HepG2 (cell line): Measurements from ENCODE around the gene CSNK1D. TPM values are rescaled to one million over a fixed set of nuclear protein-coding genes. Genes with fewer than 3 reads are reported as not detected.

Experiments
- BCL6 ChIP-seq: IDR thresholded peaks from 2 replicates; pipeline ENCODE4 v1.6.1; 2016; ENCODE audit warnings: missing genetic modification reagents, missing compliant biosample characterization
- CREB1 ChIP-seq, 2 experiments: fragments of 450-650 bp in 1 of 2; IDR thresholded peaks; 2 replicates each; pipeline ENCODE4 v1.6.1; 2016 to 2017; ENCODE audit warnings: control low read depth in 1 of 2, mild to moderate bottlenecking in 1 of 2, missing compliant biosample characterization in 1 of 2, missing genetic modification characterization in 1 of 2
- EEA1 ChIP-seq: sonication (generic); formaldehyde crosslinking; IDR thresholded peaks from 2 replicates; pipeline ENCODE4 v1.5.1; 2020; ENCODE audit warnings: mild to moderate bottlenecking, missing genetic modification reagents, borderline replicate concordance
- ERF ChIP-seq: IDR thresholded peaks from 2 replicates; pipeline ENCODE4 v1.6.1; 2018; ENCODE audit warnings: missing biosample characterization, missing genetic modification reagents
- HDAC2 ChIP-seq: sonication (generic); formaldehyde crosslinking; IDR thresholded peaks from 2 replicates; pipeline ENCODE4 v1.4.0; 2020; ENCODE audit warnings: missing genetic modification reagents
- HNF4A ChIP-seq: sonication (generic); formaldehyde crosslinking; IDR thresholded peaks from 2 replicates; pipeline ENCODE4 v1.4.0; 2020; ENCODE audit warnings: missing genetic modification reagents
- KDM2A ChIP-seq: sonication (generic); formaldehyde crosslinking; IDR thresholded peaks from 2 replicates; pipeline ENCODE4 v1.4.0; 2020; ENCODE audit warnings: low read depth, missing genetic modification reagents, borderline replicate concordance
- KLF16 ChIP-seq, 2 experiments: sonication (generic) in 1 of 2; formaldehyde crosslinking in 1 of 2; IDR thresholded peaks; 2 replicates each; pipeline versions ENCODE4 v1.6.1 to v1.8.0; 2016 to 2023; ENCODE audit warnings: missing genetic modification reagents in 2 of 2, missing compliant biosample characterization in 1 of 2
- MTF1 ChIP-seq: sonication (generic); formaldehyde crosslinking; IDR thresholded peaks from 2 replicates; pipeline ENCODE4 v1.5.0; 2020; ENCODE audit warnings: missing genetic modification reagents
- NCOA2 ChIP-seq: sonication (generic); formaldehyde crosslinking; IDR thresholded peaks from 2 replicates; pipeline ENCODE4 v1.8.0; 2022; ENCODE audit warnings: inconsistent platforms
- NFYB ChIP-seq: sonication (generic); formaldehyde crosslinking; IDR thresholded peaks from 2 replicates; pipeline ENCODE4 v1.4.0; 2020; ENCODE audit warnings: missing genetic modification reagents
- TGIF2 ChIP-seq: IDR thresholded peaks from 2 replicates; pipeline ENCODE4 v1.6.1; 2016; ENCODE audit warnings: control low read depth, missing compliant biosample characterization
- YEATS2 ChIP-seq: sonication (generic); formaldehyde crosslinking; IDR thresholded peaks from 2 replicates; pipeline ENCODE4 v1.4.0; 2020; ENCODE audit warnings: missing genetic modification reagents, borderline replicate concordance
- ZBTB38 ChIP-seq: sonication (generic); formaldehyde crosslinking; IDR thresholded peaks from 2 replicates; pipeline ENCODE4 v1.5.1; 2020; ENCODE audit warnings: mild to moderate bottlenecking, missing genetic modification reagents
- ZNF225 ChIP-seq: sonication (generic); formaldehyde crosslinking; IDR thresholded peaks from 2 replicates; pipeline ENCODE4 v1.4.0; 2020; ENCODE audit warnings: mild to moderate bottlenecking, missing genetic modification reagents
- ZNF382 ChIP-seq: sonication (generic); formaldehyde crosslinking; IDR thresholded peaks from 2 replicates; pipeline ENCODE4 v1.5.0; 2020; ENCODE audit warnings: missing genetic modification reagents, mild to moderate bottlenecking, borderline replicate concordance
- ZNF704 ChIP-seq: sonication (generic); formaldehyde crosslinking; IDR thresholded peaks from 2 replicates; pipeline ENCODE4 v1.8.1; 2023; ENCODE audit warnings: mild to moderate bottlenecking, inconsistent platforms, moderate library complexity, missing genetic modification reagents, borderline replicate concordance
- ZNF746 ChIP-seq: sonication (generic); formaldehyde crosslinking; IDR thresholded peaks from 2 replicates; pipeline ENCODE4 v1.8.0; 2022; ENCODE audit warnings: mild to moderate bottlenecking, missing genetic modification reagents
- ZNF766 ChIP-seq: sonication (generic); formaldehyde crosslinking; IDR thresholded peaks from 2 replicates; pipeline ENCODE4 v1.5.0; 2020; ENCODE audit warnings: missing genetic modification reagents, borderline replicate concordance
- ZNF776 ChIP-seq: sonication (generic); formaldehyde crosslinking; IDR thresholded peaks from 2 replicates; pipeline ENCODE4 v1.4.0; 2020; ENCODE audit warnings: mild to moderate bottlenecking, missing genetic modification reagents
- ZNF850 ChIP-seq: sonication (generic); formaldehyde crosslinking; conservative IDR thresholded peaks from 2 replicates; pipeline ENCODE4 v1.9.0; 2021; ENCODE audit warnings: mild to moderate bottlenecking, missing genetic modification reagents
- polyA plus RNA-seq, 8 experiments: library from polyadenylated mRNA; depleted of rRNA in 3 of 8; stranded (reverse) in 7 of 8; unstranded in 1 of 8; fragments of >200 nt; fragmentation: Illumina TruSeq in 4 of 8; extraction: Trizol in 4 of 8; gene quantifications; 2 replicates each; pipeline versions ENCODE4 v1.2.1 to v1.2.3, GENCODE V29; 2011 to 2016; ENCODE audit warnings: low read depth in 4 of 8, missing spikeins in 1 of 8, mixed read lengths in 1 of 8; ENCODE audit not compliant: insufficient read depth in 1 of 8
- total RNA-seq, 5 experiments: library from RNA; depleted of rRNA; stranded (reverse); fragments of >200 nt; fragmentation: Illumina TruSeq; extraction: Trizol; gene quantifications; 2 replicates each; pipeline ENCODE4 v1.2.3, GENCODE V29; 2016; ENCODE audit warnings: low read depth in 1 of 5
- TF ChIP-seq, protein P1 (sequence below): sonication (generic); formaldehyde crosslinking; IDR thresholded peaks from 2 replicates; pipeline ENCODE4 v1.4.0; 2020; ENCODE audit warnings: missing genetic modification reagents
- TF ChIP-seq, protein P2 (sequence below): sonication (generic); formaldehyde crosslinking; IDR thresholded peaks from 2 replicates; pipeline ENCODE4 v1.5.0; 2020; ENCODE audit warnings: mild to moderate bottlenecking, missing genetic modification reagents, moderate library complexity

CSNK1D gene
- total and polyA plus RNA-seq, 2 of the 13 experiments (the other 11 are each of a cell fraction or from before 2014, with no cell fraction given): 31.5 to 128 TPM

GRCh38 chr17:82304826-82305726 lies 31.6 kb upstream of the CSNK1D start (continued):
- TF ChIP-seq, protein P1, sequence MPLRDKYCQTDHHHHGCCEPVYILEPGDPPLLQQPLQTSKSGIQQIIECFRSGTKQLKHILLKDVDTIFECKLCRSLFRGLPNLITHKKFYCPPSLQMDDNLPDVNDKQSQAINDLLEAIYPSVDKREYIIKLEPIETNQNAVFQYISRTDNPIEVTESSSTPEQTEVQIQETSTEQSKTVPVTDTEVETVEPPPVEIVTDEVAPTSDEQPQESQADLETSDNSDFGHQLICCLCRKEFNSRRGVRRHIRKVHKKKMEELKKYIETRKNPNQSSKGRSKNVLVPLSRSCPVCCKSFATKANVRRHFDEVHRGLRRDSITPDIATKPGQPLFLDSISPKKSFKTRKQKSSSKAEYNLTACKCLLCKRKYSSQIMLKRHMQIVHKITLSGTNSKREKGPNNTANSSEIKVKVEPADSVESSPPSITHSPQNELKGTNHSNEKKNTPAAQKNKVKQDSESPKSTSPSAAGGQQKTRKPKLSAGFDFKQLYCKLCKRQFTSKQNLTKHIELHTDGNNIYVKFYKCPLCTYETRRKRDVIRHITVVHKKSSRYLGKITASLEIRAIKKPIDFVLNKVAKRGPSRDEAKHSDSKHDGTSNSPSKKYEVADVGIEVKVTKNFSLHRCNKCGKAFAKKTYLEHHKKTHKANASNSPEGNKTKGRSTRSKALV (CRISPR knock-in tag): peak; percentile 92
- TF ChIP-seq ZNF382 (CRISPR knock-in tag): no peak
- peak; percentile 27; the same call in 1 of the 2 replicates for TF ChIP-seq ZNF766
- TF ChIP-seq CREB1 (IDR thresholded peaks at IDR 0.05): no peak
- TF ChIP-seq CREB1 (CRISPR knock-in tag; IDR thresholded peaks at IDR 0.05): no peak
- no peak for TF ChIP-seq EEA1
- peak; percentile 33; the same call in 1 of the 2 replicates for TF ChIP-seq NCOA2 (CRISPR knock-in tag)
- TF ChIP-seq KDM2A (CRISPR knock-in tag): peak; percentile 3; the same call in 1 of the 2 replicates
- TF ChIP-seq HDAC2 (CRISPR knock-in tag): peak; percentile 65; the same call in 1 of the 2 replicates
- TF ChIP-seq BCL6: no peak
- TF ChIP-seq ZBTB38 (CRISPR knock-in tag): peak; percentile 48; the same call in 1 of the 2 replicates
- no peak for TF ChIP-seq ZNF850 (CRISPR knock-in tag)
- no peak for TF ChIP-seq ZNF746 (CRISPR knock-in tag)
- no peak for TF ChIP-seq MTF1 (CRISPR knock-in tag)
- TF ChIP-seq, protein P2, sequence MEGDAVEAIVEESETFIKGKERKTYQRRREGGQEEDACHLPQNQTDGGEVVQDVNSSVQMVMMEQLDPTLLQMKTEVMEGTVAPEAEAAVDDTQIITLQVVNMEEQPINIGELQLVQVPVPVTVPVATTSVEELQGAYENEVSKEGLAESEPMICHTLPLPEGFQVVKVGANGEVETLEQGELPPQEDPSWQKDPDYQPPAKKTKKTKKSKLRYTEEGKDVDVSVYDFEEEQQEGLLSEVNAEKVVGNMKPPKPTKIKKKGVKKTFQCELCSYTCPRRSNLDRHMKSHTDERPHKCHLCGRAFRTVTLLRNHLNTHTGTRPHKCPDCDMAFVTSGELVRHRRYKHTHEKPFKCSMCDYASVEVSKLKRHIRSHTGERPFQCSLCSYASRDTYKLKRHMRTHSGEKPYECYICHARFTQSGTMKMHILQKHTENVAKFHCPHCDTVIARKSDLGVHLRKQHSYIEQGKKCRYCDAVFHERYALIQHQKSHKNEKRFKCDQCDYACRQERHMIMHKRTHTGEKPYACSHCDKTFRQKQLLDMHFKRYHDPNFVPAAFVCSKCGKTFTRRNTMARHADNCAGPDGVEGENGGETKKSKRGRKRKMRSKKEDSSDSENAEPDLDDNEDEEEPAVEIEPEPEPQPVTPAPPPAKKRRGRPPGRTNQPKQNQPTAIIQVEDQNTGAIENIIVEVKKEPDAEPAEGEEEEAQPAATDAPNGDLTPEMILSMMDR (CRISPR knock-in tag): peak; percentile 66
- peak; percentile 49; the same call in 1 of the 2 replicates for TF ChIP-seq YEATS2 (CRISPR knock-in tag)
- TF ChIP-seq NFYB (CRISPR knock-in tag): 0 out of 2 replicates have a peak, but pooled peaks have one; percentile 24
- 0 out of 2 replicates have a peak, but pooled peaks have one; percentile 24 for TF ChIP-seq ZNF704
- 0 out of 2 replicates have a peak, but pooled peaks have one; percentile 37 for TF ChIP-seq ERF
- peak; percentile 57; the same call in 1 of the 2 replicates for TF ChIP-seq ZNF225 (CRISPR knock-in tag)
- TF ChIP-seq HNF4A (CRISPR knock-in tag): peak; percentile 50; the same call in 1 of the 2 replicates
- 0 out of 2 replicates have a peak, but pooled peaks have one; percentile 33 for TF ChIP-seq ZNF776
- TF ChIP-seq KLF16 (CRISPR knock-in tag; IDR thresholded peaks at IDR 0.05): 0 out of 4 replicates have a peak, but pooled peaks of 1 of the 2 experiments have one; percentile 31
- TF ChIP-seq TGIF2 (CRISPR knock-in tag): peak; percentile 41; the same call in 1 of the 2 replicates
